Activated T-helper 17 cell treated with anti-CD3 and anti-CD28 coated beads, Interleukin-2, amount 50 U/mL, for 72 hours (primary cell): ENCODE data around the gene RGS7. TPM values are rescaled to one million over a fixed set of nuclear protein-coding genes. Genes with fewer than 3 reads are reported as not detected.

Source experiments
- ATAC-seq: fragments of 150-1000 bp; cut with Tn5 transposase; replicated peaks from 2 replicates; pipeline ENCODE4 v1.10.0; 2021; ENCODE audit warnings: mild to moderate bottlenecking, moderate library complexity
- H3K27ac Mint-ChIP-seq: one replicate; pipeline ENCODE4 v1.8.0; 2022; ENCODE audit warnings: mixed read lengths
- H3K27me3 Mint-ChIP-seq: one replicate; pipeline ENCODE4 v1.8.0; 2022; ENCODE audit warnings: mixed read lengths
- H3K36me3 Mint-ChIP-seq: one replicate; pipeline ENCODE4 v1.8.0; 2022; ENCODE audit warnings: low read depth, mild to moderate bottlenecking, mixed read lengths
- H3K4me1 Mint-ChIP-seq: one replicate; pipeline ENCODE4 v1.8.0; 2022; ENCODE audit warnings: mixed read lengths
- H3K4me3 Mint-ChIP-seq: one replicate; pipeline ENCODE4 v1.8.0; 2022; ENCODE audit warnings: mild to moderate bottlenecking, mixed read lengths
- H3K9me3 Mint-ChIP-seq: one replicate; pipeline ENCODE4 v1.8.0; 2022; ENCODE audit warnings: mixed read lengths
- total RNA-seq, 2 donors: library from RNA; stranded (reverse); gene quantifications; one replicate each; pipeline ENCODE4 v1.2.3, GENCODE V29; 2022

The RGS7 gene
- total RNA-seq, 2 donors from 2014 or later = not detected

GRCh38 chr1:241272828-241273227 is 84.2 kb downstream of the RGS7 start:
- Mint-ChIP-seq H3K36me3 (no peaks in the 10 kb centered on the region), H3K4me3 (no peak overlapping the region), H3K27ac (no peak overlapping the region), H3K4me1 (no peaks in the 10 kb centered on the region), H3K9me3 (peaks cover 16% of the 10 kb centered on the region), H3K27me3 (no peaks in the 10 kb centered on the region)
- no peak for ATAC-seq

DNA sequence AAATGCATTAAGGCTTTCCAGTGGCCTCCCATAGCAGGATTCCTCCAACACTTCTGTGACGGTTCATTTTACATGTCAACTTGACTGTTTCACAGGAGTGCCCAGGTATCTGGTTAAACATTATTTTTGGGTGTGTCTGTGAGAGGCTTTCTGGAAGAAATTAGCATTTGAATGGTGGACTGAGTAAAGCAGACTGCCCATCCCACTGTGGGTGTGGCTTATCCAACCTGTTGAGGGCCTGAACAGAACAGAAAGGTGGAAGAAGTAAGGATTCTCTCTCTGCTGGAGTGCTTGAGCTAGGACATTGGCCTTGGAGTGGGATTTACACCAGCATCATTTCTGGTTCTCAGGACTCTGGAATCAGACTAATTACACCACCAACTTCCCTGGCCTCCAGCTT is 85.6 kb downstream of the RGS7 start:
- no peaks in the 10 kb centered on the region for H3K4me1 Mint-ChIP-seq
- H3K36me3 Mint-ChIP-seq = no peaks in the 10 kb centered on the region
- no peak overlapping the region for H3K27ac Mint-ChIP-seq
- H3K4me3 Mint-ChIP-seq = no peak overlapping the region
- ATAC-seq = no peak
- no peaks in the 10 kb centered on the region for H3K27me3 Mint-ChIP-seq
- H3K9me3 Mint-ChIP-seq = peaks cover 15% of the 10 kb centered on the region

- H3K27me3 Mint-ChIP-seq = no peaks in the 10 kb centered on the region
- no peak overlapping the region for H3K4me3 Mint-ChIP-seq
- H3K9me3 Mint-ChIP-seq = peaks cover 18% of the 10 kb centered on the region
- H3K27ac Mint-ChIP-seq = no peak overlapping the region
- no peak for ATAC-seq
- no peaks in the 10 kb centered on the region for H3K36me3 Mint-ChIP-seq
- no peaks in the 10 kb centered on the region for H3K4me1 Mint-ChIP-seq
Observed at GRCh38 chr1:241270016-241270415, 87.0 kb downstream of the RGS7 start.

DNA sequence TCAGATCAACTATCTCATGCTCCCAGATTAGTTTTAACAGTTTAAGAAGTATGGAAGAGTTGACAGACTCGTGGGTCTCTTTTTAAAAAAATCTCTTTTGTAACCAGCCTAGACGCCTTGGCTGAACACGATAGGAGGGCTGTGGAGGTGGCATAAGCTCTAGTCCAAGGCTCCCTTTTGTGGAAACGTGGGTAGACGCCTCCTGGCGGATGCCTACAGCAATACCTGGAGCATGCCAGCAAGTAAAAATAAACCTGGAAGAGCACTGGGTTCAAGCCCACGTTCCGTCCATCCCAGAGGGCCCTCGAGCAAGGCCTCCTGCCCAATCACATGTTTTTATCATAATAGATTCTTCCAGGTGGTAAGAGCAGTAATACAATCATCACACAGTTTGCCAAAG is 87.9 kb downstream of the RGS7 start:
- no peak for ATAC-seq
- H3K27me3 Mint-ChIP-seq = no peaks in the 10 kb centered on the region
- H3K9me3 Mint-ChIP-seq = peaks cover 18% of the 10 kb centered on the region
- no peak overlapping the region for H3K4me3 Mint-ChIP-seq
- H3K27ac Mint-ChIP-seq = no peak overlapping the region
- no peaks in the 10 kb centered on the region for H3K36me3 Mint-ChIP-seq
- H3K4me1 Mint-ChIP-seq = no peaks in the 10 kb centered on the region

DNA sequence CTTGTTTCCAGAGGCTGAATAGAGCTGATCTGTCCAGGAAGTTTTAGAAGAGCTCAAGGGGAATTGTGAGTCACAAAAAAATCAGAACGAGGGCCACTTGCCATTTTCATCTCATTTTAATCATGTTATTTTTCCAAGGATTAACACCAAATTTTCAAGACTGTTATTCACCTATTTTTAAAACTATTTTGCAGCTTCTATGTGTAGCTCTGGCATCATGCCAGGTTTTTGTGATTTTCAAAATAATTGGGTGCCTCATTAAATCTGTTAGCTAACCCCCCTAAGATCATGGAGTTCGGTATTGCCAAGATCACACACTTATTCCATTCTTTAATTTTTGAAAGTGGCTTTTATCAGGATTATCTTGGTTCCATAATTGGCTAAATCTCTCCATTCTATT is 90.9 kb downstream of the RGS7 start:
- no peak for ATAC-seq
- no peak overlapping the region for H3K4me3 Mint-ChIP-seq
- H3K9me3 Mint-ChIP-seq = peaks cover 3% of the 10 kb centered on the region
- no peaks in the 10 kb centered on the region for H3K4me1 Mint-ChIP-seq
- H3K27ac Mint-ChIP-seq = no peak overlapping the region
- H3K36me3 Mint-ChIP-seq = no peaks in the 10 kb centered on the region
- no peaks in the 10 kb centered on the region for H3K27me3 Mint-ChIP-seq

- Mint-ChIP-seq H3K27ac (no peak overlapping the region), H3K27me3 (no peaks in the 10 kb centered on the region), H3K4me1 (no peaks in the 10 kb centered on the region), H3K4me3 (no peak overlapping the region), H3K9me3 (peaks cover 3% of the 10 kb centered on the region), H3K36me3 (no peaks in the 10 kb centered on the region)
- no peak for ATAC-seq
Observed at GRCh38 chr1:241265428-241265827, 91.6 kb downstream of the RGS7 start.

GRCh38 chr1:241263346-241263745 is 93.7 kb downstream of the RGS7 start:
- no peaks in the 10 kb centered on the region for H3K27me3 Mint-ChIP-seq
- peaks cover 3% of the 10 kb centered on the region for H3K9me3 Mint-ChIP-seq
- H3K36me3 Mint-ChIP-seq = no peaks in the 10 kb centered on the region
- ATAC-seq = no peak
- no peak overlapping the region for H3K27ac Mint-ChIP-seq
- H3K4me1 Mint-ChIP-seq = no peaks in the 10 kb centered on the region
- no peak overlapping the region for H3K4me3 Mint-ChIP-seq

DNA sequence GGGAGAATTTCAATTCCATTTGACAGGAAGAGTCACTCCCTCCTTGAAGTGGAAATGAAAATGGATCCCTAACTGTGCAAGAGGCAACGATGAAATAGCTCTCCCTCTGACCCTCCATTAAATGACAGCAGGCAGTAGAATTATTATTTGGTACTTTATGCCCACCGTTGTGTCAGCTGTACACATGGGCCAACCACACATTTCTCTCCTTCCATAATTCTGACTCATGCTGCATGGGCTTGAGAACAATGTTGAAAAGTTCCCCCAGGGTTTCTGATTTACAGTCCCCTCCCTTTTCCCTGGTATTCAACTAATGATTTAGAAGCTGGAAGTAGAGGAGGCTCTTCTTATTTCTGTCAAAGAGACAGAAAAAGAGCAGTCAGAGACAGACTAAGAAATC is 103.5 kb downstream of the RGS7 start:
- no peaks in the 10 kb centered on the region for H3K36me3 Mint-ChIP-seq
- no peak overlapping the region for H3K27ac Mint-ChIP-seq
- H3K4me3 Mint-ChIP-seq = no peak overlapping the region
- H3K27me3 Mint-ChIP-seq = no peaks in the 10 kb centered on the region
- peaks cover 8% of the 10 kb centered on the region for H3K9me3 Mint-ChIP-seq
- no peak for ATAC-seq
- H3K4me1 Mint-ChIP-seq = no peaks in the 10 kb centered on the region

- Mint-ChIP-seq H3K27ac (no peak overlapping the region), H3K27me3 (no peaks in the 10 kb centered on the region), H3K36me3 (no peaks in the 10 kb centered on the region), H3K4me1 (no peaks in the 10 kb centered on the region), H3K4me3 (no peak overlapping the region), H3K9me3 (peaks cover 11% of the 10 kb centered on the region)
- no peak for ATAC-seq
Observed at GRCh38 chr1:241250465-241250864, 106.5 kb downstream of the RGS7 start.

DNA sequence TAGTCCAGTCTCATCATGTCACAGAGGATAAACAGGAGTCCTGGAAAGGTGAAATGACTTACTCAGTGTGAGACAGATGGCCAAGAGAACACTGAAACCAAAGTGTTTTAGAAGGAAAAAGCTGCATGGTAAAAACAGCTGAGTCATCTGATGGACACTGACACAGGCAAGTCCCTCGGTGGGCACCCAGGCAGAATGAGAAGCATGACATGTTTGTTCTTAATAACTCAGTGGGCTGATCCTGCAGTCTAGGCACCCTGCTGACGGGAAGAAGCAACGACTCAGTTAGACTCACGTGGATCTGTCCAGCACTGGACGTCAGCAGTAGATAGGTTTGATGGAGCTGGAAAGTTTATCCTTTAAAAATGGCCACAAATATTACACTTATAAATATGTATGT is 116.9 kb downstream of the RGS7 start:
- Mint-ChIP-seq H3K4me1 (no peaks in the 10 kb centered on the region), H3K9me3 (peaks cover 13% of the 10 kb centered on the region), H3K27me3 (no peaks in the 10 kb centered on the region), H3K36me3 (no peaks in the 10 kb centered on the region), H3K27ac (no peak overlapping the region), H3K4me3 (no peak overlapping the region)
- ATAC-seq = no peak

DNA sequence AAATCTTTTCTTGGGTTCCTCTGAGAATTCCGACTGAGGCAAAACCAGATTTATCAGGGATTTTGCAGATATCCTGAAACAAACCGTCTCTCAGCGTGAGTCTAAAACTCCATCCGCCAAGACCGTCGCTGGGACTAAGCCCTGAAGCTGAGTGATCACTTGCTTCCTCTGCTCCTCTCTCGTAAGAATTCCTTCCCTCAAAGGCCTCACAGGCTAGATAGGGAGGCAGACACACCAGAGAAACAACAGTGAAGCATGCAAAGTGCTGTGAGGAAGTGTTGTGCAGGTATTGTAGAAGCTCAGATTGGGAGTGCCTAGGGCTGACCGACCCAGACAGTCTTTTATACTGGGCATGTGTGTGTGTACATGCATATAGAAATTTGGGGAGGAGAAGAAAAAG is 119.1 kb downstream of the RGS7 start:
- Mint-ChIP-seq H3K4me3 (no peak overlapping the region), H3K27ac (no peak overlapping the region), H3K36me3 (no peaks in the 10 kb centered on the region), H3K4me1 (no peaks in the 10 kb centered on the region), H3K9me3 (peaks cover 7% of the 10 kb centered on the region), H3K27me3 (no peaks in the 10 kb centered on the region)
- ATAC-seq = no peak

DNA sequence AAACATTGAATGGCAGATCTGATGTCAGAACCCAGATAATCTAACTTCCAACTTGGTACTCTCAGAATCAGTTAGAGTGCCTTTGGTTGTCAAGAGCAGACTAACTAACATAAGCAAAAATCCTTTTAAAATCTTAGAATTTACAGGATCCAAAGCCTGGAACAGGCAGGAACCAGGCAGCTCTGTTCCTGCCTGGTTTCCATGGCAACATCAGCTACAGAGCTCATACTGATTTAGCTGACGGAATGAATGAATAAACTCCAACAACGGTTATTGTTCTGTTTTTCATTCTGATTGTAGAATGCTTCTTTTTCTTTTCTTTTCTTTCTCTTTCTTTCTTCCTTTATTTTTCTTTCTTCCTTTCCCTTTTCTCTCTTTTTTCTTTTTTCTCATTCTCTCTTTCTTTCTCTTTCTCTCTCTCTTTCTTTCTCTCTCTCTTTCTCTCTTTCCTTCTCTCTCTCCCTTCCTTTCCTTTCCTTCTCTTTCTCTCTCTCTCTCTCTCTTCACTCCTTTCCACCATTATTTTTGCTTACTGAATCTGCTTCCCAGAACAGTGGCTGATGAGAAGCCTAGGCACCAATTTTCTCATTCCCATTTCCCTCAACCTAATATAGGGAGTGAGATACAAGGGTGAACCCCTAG is 121.6 kb downstream of the RGS7 start:
- H3K27me3 Mint-ChIP-seq = no peaks in the 10 kb centered on the region
- no peaks in the 10 kb centered on the region for H3K9me3 Mint-ChIP-seq
- ATAC-seq = no peak
- no peaks in the 10 kb centered on the region for H3K36me3 Mint-ChIP-seq
- no peaks in the 10 kb centered on the region for H3K4me1 Mint-ChIP-seq
- no peak overlapping the region for H3K27ac Mint-ChIP-seq
- H3K4me3 Mint-ChIP-seq = no peak overlapping the region

DNA sequence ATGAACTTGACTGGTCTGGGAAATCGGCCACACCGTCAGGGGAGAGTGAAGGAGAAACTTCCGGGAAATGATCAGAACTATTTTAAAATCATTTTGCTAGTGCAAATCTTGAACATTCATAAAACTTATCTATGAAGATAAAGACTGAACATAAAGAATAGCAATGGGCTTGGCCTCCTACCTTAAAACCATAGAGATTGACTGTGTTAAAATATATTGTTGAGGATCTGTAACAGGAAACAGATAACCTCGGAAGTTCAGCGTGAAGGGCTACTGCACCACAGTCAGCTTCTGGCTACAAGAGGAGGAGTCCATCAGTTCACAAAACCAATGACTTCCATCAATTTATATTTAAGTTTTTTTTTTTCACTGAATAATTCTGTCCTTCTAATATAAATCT is 127.3 kb downstream of the RGS7 start:
- H3K36me3 Mint-ChIP-seq = no peaks in the 10 kb centered on the region
- H3K4me3 Mint-ChIP-seq = no peak overlapping the region
- no peak overlapping the region for H3K27ac Mint-ChIP-seq
- no peaks in the 10 kb centered on the region for H3K9me3 Mint-ChIP-seq
- no peaks in the 10 kb centered on the region for H3K4me1 Mint-ChIP-seq
- ATAC-seq = no peak
- no peaks in the 10 kb centered on the region for H3K27me3 Mint-ChIP-seq

DNA sequence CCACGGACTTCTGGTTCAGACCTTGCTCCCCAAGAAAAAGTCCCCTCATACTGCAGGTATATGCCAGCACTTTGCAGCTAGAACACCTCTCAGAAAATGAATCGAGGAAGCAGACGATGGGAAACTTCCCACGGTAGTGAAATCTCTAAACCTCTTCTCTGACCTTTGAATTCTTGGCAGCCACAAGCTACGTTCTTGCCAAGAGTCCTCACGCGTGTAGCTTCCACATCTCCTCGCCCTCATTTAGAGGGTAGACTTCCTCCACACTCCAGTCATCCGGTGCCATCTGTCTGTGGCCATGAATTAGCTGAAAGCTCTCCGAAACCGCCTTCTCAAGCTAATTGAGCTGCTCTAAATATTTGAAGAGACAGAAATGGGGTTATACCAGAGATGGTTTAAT is 127.8 kb downstream of the RGS7 start:
- Mint-ChIP-seq H3K4me3 (no peak overlapping the region), H3K4me1 (no peaks in the 10 kb centered on the region)

GRCh38 chr1:241228339-241228738 is 128.7 kb downstream of the RGS7 start:
- no peak for ATAC-seq
- H3K4me3 Mint-ChIP-seq = no peak overlapping the region
- H3K9me3 Mint-ChIP-seq = peaks cover 1% of the 10 kb centered on the region
- no peak overlapping the region for H3K27ac Mint-ChIP-seq
- no peaks in the 10 kb centered on the region for H3K27me3 Mint-ChIP-seq
- no peaks in the 10 kb centered on the region for H3K4me1 Mint-ChIP-seq
- H3K36me3 Mint-ChIP-seq = no peaks in the 10 kb centered on the region

More for the DNA sequence above, 127.8 kb downstream of the RGS7 start:
- Mint-ChIP-seq H3K27me3 (no peaks in the 10 kb centered on the region), H3K9me3 (no peaks in the 10 kb centered on the region), H3K27ac (no peak overlapping the region), H3K36me3 (no peaks in the 10 kb centered on the region)
- ATAC-seq = no peak

DNA sequence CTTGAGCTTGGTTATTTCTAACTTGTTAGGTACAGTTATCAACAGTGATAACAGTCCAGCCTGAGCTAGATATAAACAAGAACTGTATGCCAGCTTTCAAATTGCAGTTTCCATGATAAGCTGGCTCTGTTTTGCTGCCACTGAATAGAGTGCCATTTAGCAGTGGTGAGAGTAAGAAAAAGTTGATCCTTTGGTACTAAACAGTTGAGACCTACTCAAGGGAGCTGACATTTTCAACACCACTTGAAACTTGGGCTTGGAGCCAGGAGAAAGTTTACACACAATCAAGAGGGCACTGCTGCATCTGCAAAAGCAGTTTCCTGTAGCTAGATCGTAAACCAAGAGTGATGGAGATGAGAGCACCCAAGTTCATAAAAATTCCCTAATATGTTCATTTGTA is 131.3 kb downstream of the RGS7 start:
- Mint-ChIP-seq H3K4me3 (no peak overlapping the region), H3K4me1 (no peaks in the 10 kb centered on the region), H3K27ac (no peak overlapping the region), H3K36me3 (no peaks in the 10 kb centered on the region), H3K27me3 (no peaks in the 10 kb centered on the region), H3K9me3 (peaks cover 10% of the 10 kb centered on the region)
- no peak for ATAC-seq
